Mononuclear cell (primary cell): ENCODE results near the gene NACC2. TPM values are rescaled to one million over a fixed set of nuclear protein-coding genes. Genes with fewer than 3 reads are reported as not detected.
"Not testable (repeated sequence)": the region's sequence is repeated elsewhere in the genome, so short reads cannot be mapped to it uniquely, and the experiment has no call there.

Source experiments
- H3K27me3 ChIP-seq: 2 replicates; pipeline ENCODE4 v1.6.0; 2011; ENCODE audit warnings: low read length, control low read depth; ENCODE audit not compliant: insufficient read depth
- H3K4me1 ChIP-seq: 2 replicates; pipeline ENCODE4 v1.5.1; 2011; ENCODE audit warnings: mild to moderate bottlenecking, low read length, control low read depth; ENCODE audit not compliant: insufficient read depth
- H3K4me3 ChIP-seq: 2 replicates; pipeline ENCODE4 v1.5.1; 2011; ENCODE audit warnings: mild to moderate bottlenecking, low read length, moderate library complexity
- H3K9me3 ChIP-seq: 2 replicates; pipeline ENCODE4 v1.5.1; 2011; ENCODE audit warnings: low read depth, mild to moderate bottlenecking, control low read depth, low read length
- total RNA-seq: library from RNA; depleted of rRNA; stranded (reverse); fragments of >200 nt; gene quantifications from one replicate; pipeline ENCODE4 v1.2.3, GENCODE V29; 2012

The NACC2 gene
- total RNA-seq, 1 donor: 9.2 TPM

GRCh38 chr9:135975834-135976233 lies 119.3 kb downstream of the NACC2 start:
- no peaks in the 10 kb centered on the region for H3K9me3 ChIP-seq
- H3K27me3 ChIP-seq: peaks cover 3% of the 10 kb centered on the region
- H3K4me3 ChIP-seq: no peak overlapping the region
- peaks cover 27% of the 10 kb centered on the region for H3K4me1 ChIP-seq

DNA sequence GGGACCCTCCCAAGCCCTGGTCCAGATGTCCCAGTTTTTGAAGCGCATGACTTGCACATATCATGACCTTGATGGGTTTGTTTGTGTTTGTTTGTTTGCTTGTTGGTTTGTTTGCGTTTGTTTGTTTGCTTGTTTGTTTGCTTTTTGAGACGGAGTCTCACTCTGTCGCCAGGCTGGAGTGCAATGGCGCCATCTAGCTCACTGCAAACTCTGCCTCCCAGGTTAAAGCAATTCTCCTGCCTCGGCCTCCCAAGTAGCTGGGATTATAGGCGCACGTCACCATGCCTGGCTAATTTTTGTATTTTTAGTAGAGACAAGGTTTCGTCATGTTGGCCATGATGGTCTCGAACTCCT lies 120.9 kb downstream of the NACC2 start:
- peaks cover 28% of the 10 kb centered on the region for H3K4me1 ChIP-seq
- H3K4me3 ChIP-seq: no peak overlapping the region
- no peaks in the 10 kb centered on the region for H3K9me3 ChIP-seq
- H3K27me3 ChIP-seq: peaks cover 3% of the 10 kb centered on the region

- no peaks in the 10 kb centered on the region for H3K9me3 ChIP-seq
- no peak overlapping the region for H3K4me3 ChIP-seq
- peaks cover 28% of the 10 kb centered on the region for H3K4me1 ChIP-seq
- no peaks in the 10 kb centered on the region for H3K27me3 ChIP-seq
These were observed 121.5 kb downstream of the NACC2 start for GRCh38 chr9:135973277-135974219.

DNA sequence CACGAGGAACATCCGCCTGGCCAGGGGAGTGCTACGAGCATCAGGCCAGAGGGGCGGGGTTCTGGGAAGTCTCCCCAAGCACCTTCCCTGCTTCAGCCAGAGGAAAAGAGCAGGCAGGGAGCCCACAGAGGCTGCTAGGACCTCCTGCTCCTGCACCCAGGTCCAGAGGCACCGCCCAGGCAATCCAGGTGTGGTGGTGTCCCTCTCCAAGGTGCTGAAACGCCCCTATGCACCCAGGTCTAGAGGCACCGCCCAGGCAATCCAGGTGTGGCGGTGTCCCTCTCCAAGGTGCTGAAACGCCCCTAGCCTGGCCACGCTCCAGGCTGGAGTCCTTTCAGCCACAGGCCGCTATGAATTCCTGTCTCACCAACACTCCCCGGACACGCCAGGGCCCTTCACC lies 123.2 kb downstream of the NACC2 start:
- Histone ChIP-seq H3K27me3 (no peaks in the 10 kb centered on the region), H3K4me3 (no peak overlapping the region), H3K9me3 (no peaks in the 10 kb centered on the region), H3K4me1 (peaks cover 43% of the 10 kb centered on the region)

DNA sequence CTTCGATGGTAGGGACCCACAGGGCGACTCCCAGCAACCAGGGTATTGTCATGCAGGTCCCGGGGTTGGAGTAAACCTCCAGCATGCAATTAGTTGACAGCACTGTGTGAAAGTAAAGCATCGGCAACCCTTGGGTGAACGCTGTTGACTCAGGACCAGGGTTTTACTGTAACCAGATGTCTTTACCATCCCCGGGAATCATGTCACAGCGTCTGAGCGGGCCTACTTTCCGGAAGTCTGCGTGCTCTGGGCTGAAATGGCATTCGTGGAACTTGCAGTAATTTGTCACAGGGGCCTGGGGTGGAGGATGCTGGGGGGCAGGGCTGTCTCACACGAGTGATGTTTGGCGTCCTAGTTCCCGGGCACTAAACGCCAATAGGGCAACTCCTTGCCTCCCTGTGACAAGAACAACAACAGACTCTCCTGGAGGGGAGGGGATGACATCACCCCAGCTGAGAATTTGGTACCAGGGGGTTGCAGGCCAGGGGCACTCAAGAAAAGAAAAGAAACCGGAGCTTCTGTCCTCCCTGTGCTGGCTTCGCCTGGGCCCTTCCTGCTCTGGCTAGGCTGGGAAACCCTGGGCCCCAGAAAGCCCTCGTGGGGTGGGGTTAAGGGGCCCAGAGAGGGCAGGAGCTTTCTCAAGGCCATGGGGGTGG lies 123.8 kb downstream of the NACC2 start:
- Histone ChIP-seq H3K4me3 (no peak overlapping the region), H3K4me1 (peaks cover 43% of the 10 kb centered on the region), H3K9me3 (no peaks in the 10 kb centered on the region), H3K27me3 (no peaks in the 10 kb centered on the region)

DNA sequence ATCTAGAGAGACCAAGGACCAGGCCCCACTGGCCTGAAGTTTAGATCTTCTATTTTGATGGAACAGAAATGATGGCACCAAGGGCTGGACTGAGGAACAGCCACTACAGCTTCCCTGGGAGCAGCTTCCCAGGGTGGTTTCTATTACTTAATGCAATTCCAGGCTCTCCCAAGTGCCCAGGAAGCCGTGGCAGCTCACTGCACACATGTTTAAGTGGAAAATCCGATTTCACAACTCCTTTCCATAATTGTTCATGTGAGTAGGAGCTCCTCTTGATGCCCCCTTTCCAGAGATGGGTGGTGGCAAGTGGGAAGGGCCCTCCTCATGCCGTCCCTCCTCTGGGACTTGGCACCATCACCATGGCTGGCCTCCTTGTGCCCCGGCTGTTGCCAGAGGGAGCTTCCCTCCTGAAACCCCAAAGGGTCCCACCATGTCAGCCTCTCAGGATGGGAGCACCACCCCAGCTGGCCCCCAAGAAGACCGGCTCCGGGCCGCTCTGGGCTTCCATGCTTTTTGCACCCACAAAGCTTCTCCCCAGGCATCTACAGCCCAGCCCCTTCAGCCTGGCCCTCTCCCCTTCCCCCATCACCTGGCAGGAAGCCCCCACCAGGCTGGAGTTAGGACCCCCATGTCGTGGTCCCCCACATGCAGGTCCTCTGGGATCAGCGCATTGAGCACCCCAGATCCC lies 124.8 kb downstream of the NACC2 start:
- no peaks in the 10 kb centered on the region for H3K9me3 ChIP-seq
- no peaks in the 10 kb centered on the region for H3K27me3 ChIP-seq
- no peak overlapping the region for H3K4me3 ChIP-seq
- H3K4me1 ChIP-seq: peaks cover 43% of the 10 kb centered on the region

- peaks cover 42% of the 10 kb centered on the region for H3K4me1 ChIP-seq
- H3K27me3 ChIP-seq: no peaks in the 10 kb centered on the region
- no peaks in the 10 kb centered on the region for H3K9me3 ChIP-seq
- no peak overlapping the region for H3K4me3 ChIP-seq
These were observed 125.9 kb downstream of the NACC2 start for GRCh38 chr9:135969064-135969683.

DNA sequence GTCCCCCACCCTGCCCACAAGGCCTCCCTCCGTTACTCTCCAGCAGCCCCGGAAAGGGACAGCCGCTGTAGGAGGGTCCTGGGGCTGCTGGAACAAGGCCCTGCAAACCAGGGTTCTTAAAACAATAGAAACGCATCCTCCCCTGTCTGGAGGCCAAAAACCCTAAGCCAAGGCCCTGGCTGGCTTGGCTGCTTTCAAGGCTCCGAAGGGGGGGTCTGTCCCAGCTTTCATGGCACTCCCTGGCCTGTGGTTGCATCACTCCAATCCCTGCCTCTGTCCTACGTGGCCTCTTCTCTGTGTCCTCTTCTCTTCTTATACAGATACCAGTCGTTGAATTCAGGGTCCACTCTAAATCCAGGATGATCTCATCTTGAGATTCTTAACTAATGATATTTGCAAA lies 126.5 kb downstream of the NACC2 start:
- H3K9me3 ChIP-seq: no peaks in the 10 kb centered on the region

DNA sequence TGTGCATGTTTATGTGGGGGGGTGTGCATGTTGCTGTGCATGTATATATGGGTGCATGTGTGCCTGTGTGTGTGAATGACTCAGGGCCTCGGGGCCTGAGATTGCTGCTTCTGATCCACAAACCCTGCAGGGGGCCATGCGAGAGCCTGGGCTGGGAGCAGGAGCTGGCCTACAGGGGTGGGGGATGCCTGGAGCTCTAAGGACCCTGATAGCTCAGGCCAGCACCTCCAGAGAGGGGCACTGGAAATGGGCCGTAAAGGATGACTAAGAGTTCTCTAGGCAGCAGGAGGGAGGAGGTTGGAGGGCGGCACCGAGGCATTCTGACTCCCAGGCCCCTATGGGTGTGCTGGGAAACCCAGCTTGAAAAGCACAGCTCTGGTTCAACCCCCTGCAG lies 127.0 kb downstream of the NACC2 start:
- H3K27me3 ChIP-seq: no peaks in the 10 kb centered on the region
- no peak overlapping the region for H3K4me3 ChIP-seq
- H3K9me3 ChIP-seq: no peaks in the 10 kb centered on the region
- H3K4me1 ChIP-seq: peaks cover 31% of the 10 kb centered on the region

More for the DNA sequence above, 126.5 kb downstream of the NACC2 start:
- H3K27me3 ChIP-seq: no peaks in the 10 kb centered on the region
- peaks cover 37% of the 10 kb centered on the region for H3K4me1 ChIP-seq
- H3K4me3 ChIP-seq: no peak overlapping the region

GRCh38 chr9:135966916-135967260 lies 128.2 kb downstream of the NACC2 start:
- not testable (repeated sequence) for H3K27me3 ChIP-seq, H3K4me3 ChIP-seq, H3K9me3 ChIP-seq
- H3K4me1 ChIP-seq: peaks cover 38% of the 10 kb centered on the region

DNA sequence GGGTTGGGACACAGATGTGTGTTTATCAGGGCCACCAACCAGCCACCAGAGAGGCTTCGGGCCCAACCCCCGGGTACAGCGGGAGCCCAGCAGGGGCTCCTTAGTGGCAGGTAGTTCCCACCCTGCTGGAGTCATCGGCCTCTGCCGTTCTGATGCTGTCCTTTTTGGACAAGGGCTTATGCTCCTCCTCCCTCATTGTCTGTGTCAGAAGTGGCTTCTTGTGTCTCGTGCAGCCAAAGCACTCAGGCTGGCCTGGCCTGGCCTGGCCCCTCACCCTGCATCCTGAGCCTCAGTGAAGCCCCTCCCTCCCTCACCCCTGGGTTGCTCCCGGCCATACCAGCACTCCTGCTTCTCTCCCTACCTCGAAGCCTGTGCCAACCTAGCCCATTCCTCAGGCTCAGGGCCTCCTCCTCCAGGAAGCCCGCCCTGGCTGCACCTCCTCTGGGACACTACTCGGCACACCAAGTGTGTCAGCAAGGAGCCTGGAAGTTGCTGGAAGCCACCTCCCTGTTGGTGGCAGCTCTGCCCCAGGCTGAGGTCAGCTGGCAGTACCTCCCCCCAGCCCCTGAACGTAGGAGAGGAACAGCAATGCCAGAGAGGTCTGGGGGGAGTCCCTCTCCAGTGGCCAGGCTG lies 129.8 kb downstream of the NACC2 start:
- peaks cover 49% of the 10 kb centered on the region for H3K4me1 ChIP-seq
- no peak overlapping the region for H3K4me3 ChIP-seq
- H3K9me3 ChIP-seq: no peaks in the 10 kb centered on the region
- no peaks in the 10 kb centered on the region for H3K27me3 ChIP-seq

- Histone ChIP-seq H3K4me1 (peaks cover 52% of the 10 kb centered on the region), H3K27me3 (no peaks in the 10 kb centered on the region), H3K9me3 (no peaks in the 10 kb centered on the region), H3K4me3 (no peak overlapping the region)
These were observed 131.2 kb downstream of the NACC2 start for GRCh38 chr9:135963938-135964337.

DNA sequence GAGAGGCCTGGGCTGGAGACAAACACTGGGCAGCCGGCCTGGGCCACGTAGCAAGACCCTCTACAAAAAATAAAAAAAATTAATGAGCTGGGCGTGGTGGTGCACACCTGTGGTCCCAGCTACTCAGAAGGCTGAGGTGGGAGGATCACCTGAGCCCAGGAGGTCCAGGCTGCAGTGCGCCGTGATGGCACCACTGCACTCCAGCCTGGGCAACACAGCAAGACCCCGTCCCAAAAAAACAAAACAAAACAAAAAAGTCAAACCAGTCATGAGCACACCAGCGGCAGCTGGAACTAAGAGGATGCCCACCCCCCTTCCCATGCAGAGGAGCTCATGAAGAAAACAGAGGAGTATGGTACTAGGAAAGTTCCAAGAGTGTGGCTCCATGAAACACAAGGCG lies 131.8 kb downstream of the NACC2 start:
- no peak overlapping the region for H3K4me3 ChIP-seq
- no peaks in the 10 kb centered on the region for H3K27me3 ChIP-seq
- no peaks in the 10 kb centered on the region for H3K9me3 ChIP-seq
- H3K4me1 ChIP-seq: peaks cover 52% of the 10 kb centered on the region

DNA sequence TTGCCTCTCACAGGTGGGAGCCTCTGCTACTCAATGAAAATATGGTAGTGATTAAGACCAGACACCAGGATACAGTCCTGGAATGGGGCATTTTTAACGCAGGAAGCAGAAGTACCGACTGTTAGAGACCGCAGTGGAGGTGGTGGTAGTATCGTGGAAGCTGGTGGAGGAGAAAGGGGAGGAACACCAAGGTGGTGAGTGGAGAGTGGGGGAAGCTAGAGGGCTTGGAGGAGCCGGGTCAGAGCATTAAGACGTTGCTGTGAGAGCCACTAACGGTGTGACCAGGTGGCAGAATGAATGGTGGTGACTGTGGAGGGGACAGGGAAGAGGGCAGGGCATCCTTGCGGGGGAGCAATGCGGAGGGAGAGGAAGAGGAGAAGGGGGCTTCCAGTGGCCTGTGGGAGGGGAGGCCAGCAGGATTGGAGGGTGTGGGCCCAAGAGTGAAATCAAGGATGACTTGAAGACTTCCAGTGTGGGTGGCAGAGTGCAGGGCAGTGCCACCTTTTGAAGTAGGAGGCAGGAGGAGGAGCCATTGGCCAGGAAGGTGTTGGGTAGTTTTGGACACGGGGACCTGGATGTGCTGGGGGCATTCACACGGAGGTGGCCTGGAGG lies 132.3 kb downstream of the NACC2 start:
- Histone ChIP-seq H3K27me3 (no peaks in the 10 kb centered on the region), H3K4me3 (no peak overlapping the region), H3K4me1 (peaks cover 50% of the 10 kb centered on the region), H3K9me3 (no peaks in the 10 kb centered on the region)
